GM20000 (cell line): ENCODE measurements around the gene C1R.
A peak's percentile ranks its signal among the peaks of the same experiment; 100 is the strongest.
"Not testable (repeated sequence)": the region's sequence is repeated elsewhere in the genome, so short reads cannot be mapped to it uniquely, and the experiment has no call there.

Source experiments
- DNase-seq: peaks from one replicate; pipeline ENCODE4 v3.0.0; 2012; ENCODE audit warnings: low spot score
- TF ChIP-seq, protein P1 (sequence below): IDR thresholded peaks from 2 replicates; pipeline ENCODE4 v1.5.1; 2012; ENCODE audit warnings: mild to moderate bottlenecking, control low read depth; ENCODE audit errors: extremely low read depth, missing control alignments

C1R gene

DNA sequence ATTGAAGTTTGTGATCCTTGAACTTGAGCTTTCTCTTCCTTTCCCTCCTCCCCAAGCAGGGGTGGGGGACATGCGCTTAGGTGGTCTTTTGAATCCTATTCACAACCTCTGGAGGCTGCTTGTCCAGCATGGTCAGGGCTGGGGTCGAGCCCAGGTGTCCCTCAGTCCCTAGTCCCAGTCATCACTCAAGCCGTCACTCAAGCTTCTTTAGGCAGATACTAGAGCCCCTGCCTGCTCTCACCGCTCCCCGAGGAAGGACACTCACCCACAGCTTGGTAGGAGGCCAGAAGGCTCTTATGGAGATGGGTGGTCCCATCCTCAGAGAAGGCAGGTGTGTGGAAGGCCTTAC, 17.3 kb upstream of the C1R start:
- TF ChIP-seq, protein P1, sequence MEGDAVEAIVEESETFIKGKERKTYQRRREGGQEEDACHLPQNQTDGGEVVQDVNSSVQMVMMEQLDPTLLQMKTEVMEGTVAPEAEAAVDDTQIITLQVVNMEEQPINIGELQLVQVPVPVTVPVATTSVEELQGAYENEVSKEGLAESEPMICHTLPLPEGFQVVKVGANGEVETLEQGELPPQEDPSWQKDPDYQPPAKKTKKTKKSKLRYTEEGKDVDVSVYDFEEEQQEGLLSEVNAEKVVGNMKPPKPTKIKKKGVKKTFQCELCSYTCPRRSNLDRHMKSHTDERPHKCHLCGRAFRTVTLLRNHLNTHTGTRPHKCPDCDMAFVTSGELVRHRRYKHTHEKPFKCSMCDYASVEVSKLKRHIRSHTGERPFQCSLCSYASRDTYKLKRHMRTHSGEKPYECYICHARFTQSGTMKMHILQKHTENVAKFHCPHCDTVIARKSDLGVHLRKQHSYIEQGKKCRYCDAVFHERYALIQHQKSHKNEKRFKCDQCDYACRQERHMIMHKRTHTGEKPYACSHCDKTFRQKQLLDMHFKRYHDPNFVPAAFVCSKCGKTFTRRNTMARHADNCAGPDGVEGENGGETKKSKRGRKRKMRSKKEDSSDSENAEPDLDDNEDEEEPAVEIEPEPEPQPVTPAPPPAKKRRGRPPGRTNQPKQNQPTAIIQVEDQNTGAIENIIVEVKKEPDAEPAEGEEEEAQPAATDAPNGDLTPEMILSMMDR, result no peak
- no peak for DNase-seq

DNA sequence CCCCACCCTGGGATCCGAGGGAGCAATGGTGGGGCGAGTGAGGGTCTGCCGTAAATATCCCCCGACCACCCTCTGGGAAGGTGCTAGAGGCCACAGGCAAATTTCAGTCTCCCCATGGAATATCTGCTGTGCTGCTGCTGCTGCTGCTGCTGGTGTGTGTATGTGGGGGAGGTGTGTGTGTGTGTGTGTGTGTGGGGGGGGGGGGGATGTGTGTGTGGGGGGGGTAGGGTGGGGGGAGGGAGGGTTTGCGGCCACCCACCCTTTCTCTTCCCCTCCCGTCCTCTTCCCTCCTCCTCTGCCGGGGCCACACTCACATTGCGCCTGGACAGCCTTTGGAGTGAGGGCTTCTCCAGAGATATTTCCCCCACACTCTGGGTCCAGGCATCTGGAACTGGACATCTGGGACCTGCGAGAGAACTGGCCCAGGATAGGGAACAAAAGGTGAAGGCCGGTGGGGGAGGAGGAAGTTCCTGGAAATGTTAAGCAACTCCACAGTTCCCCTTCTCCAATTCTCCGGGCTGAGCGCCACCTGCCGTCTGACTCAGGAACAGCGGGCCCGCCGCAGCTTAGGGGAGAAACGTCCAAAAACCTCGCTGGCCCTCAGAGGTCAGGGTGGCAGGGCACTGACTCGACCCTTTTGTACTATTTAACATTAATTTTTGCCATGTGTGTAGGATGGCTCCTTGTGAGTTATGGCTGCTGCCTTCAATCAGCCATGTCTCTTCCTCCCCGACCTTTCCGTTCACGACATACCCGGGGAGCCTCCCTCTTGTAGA, 16.7 kb upstream of the C1R start, which contains the start of gene C1RL:
Gene C1RL, minus strand, starts transcription at position 419 of the 776 bp plus-strand sequence. Its CDS starts 34 bp downstream, at position 385.
- TF ChIP-seq, protein P1, result peak; percentile 95
- DNase-seq, result peak; percentile 64

GRCh38 chr12:7108003-7108795, 16.0 kb upstream of the C1R start:
- peak; percentile 87 for DNase-seq
- TF ChIP-seq, protein P1, result no peak

DNA sequence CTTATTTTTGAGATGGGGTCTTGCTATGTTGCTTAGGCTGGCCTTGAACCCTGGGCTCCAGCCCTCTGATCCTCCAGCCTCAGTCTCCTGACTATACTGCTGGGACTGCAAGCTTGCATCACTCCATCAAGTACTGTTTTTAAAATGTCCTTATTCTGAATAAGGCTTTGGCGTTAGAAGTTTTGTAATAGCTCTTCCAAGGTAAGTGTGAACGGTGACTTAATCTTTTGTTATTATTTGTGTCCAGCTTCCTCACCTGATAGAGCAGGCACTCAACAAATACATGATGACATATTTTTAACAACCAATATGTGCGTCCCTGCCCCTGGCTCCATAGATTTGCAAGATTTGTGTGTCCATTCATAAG, 15.4 kb upstream of the C1R start:
- DNase-seq, result no peak

GRCh38 chr12:7107181-7107580, 14.9 kb upstream of the C1R start:
- DNase-seq, result not testable (repeated sequence)

More for the DNA sequence above, 15.4 kb upstream of the C1R start:
- TF ChIP-seq, protein P1, result no peak

GRCh38 chr12:7106082-7106481, 13.8 kb upstream of the C1R start:
- no peak for DNase-seq
- TF ChIP-seq, protein P1, result no peak

DNA sequence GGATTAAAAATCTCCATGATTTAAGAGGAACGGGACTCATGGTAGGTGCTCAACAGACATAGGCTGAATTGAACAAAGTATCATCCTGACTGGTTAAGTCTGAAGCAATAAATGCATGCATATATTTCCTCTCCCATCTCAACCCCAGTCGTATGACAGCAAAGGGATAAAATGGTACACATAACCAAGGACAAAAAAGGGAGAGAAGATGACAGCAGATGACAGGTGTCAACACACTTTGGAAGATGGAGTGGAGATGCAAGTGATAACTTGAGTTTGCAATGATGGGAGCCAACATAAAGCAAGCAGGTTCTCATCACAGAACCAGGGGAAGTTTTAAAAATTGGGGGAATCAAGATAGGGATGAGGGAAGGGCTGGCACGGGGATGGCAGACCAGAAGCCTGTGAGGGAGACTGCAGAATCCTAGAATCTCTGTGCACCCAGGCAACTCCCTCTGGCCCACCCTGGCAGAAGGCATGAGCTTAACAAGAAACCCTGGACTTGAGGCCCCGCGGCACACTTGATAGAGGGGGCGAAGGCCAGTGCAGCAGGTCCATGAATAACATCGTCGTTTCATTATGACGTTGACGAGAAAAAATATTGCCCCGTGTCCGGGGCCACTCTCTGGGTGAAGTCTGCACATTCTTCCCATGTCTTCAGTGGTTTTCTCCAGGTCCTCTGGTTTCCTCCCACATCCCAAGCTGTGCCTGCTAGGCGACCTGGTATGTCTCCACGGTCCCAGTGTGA, 11.8 kb upstream of the C1R start:
- TF ChIP-seq, protein P1, result no peak
- DNase-seq, result no peak
